GM12878 (cell line): ENCODE results near the gene CEP78.

ENCODE experiments used
- CEBPB ChIP-seq, 2 experiments: fragments of 150-350 bp in 1 of 2; IDR thresholded peaks; 2 replicates each; pipeline ENCODE4 v1.6.1; 2012 to 2014; ENCODE audit warnings: low read depth in 2 of 2, low read length in 2 of 2, borderline replicate concordance in 1 of 2, inconsistent platforms in 1 of 2
- EGR1 ChIP-seq, 2 experiments: IDR thresholded peaks; 1 replicate in 1 of 2; 2 replicates in 1 of 2; pipeline ENCODE4 v1.6.1; 2011 to 2012; ENCODE audit warnings: low read depth in 2 of 2, low read length in 2 of 2, borderline replicate concordance in 1 of 2, mild to moderate bottlenecking in 1 of 2, moderate library complexity in 1 of 2
- EZH2 ChIP-seq: IDR thresholded peaks from 2 replicates; pipeline ENCODE4 v1.6.1; 2012; ENCODE audit warnings: low read depth, mild to moderate bottlenecking, control low read depth, inconsistent platforms, low read length, borderline replicate concordance; ENCODE audit not compliant: control insufficient read depth
- MYC ChIP-seq: IDR thresholded peaks from 2 replicates; pipeline ENCODE4 v1.6.1; 2011; ENCODE audit warnings: mild to moderate bottlenecking, low read length, moderate library complexity, inconsistent platforms; ENCODE audit not compliant: insufficient read depth, insufficient replicate concordance, insufficient read length, severe bottlenecking
- POLR2A ChIP-seq: IDR thresholded peaks from 2 replicates; pipeline ENCODE4 v1.6.1; 2011; ENCODE audit warnings: low read depth, mild to moderate bottlenecking, low read length
- TCF3 ChIP-seq: IDR thresholded peaks from 2 replicates; pipeline ENCODE4 v1.6.1; 2012; ENCODE audit warnings: low read depth, mild to moderate bottlenecking, low read length, borderline replicate concordance; ENCODE audit not compliant: insufficient read depth
- ZNF384 ChIP-seq: IDR thresholded peaks from 2 replicates; pipeline ENCODE4 v1.6.1; 2012; ENCODE audit warnings: low read depth, mild to moderate bottlenecking, low read length, improper control_type of control experiment, borderline replicate concordance
- TF ChIP-seq, protein P1 (sequence below): IDR thresholded peaks from 2 replicates; pipeline ENCODE4 v1.6.1; 2011; ENCODE audit warnings: low read depth, low read length, improper control_type of control experiment, borderline replicate concordance
- TF ChIP-seq, protein P2 (sequence below), 3 experiments: IDR thresholded peaks in 2 of 3; conservative IDR thresholded peaks in 1 of 3; 2 replicates each; pipeline ENCODE4 v1.5.1; 2011; ENCODE audit warnings: low read depth in 3 of 3, low read length in 3 of 3, mild to moderate bottlenecking in 3 of 3, control low read depth in 2 of 3, moderate library complexity in 2 of 3, inconsistent platforms in 1 of 3, mixed read lengths in 1 of 3; ENCODE audit not compliant: control insufficient read depth in 2 of 3, insufficient read depth in 1 of 3; ENCODE audit errors: extremely low read depth in 1 of 3
- TF ChIP-seq, protein P3 (sequence below): IDR thresholded peaks from 2 replicates; pipeline ENCODE4 v1.6.1; 2012; ENCODE audit warnings: low read depth, low read length, improper control_type of control experiment

DNA sequence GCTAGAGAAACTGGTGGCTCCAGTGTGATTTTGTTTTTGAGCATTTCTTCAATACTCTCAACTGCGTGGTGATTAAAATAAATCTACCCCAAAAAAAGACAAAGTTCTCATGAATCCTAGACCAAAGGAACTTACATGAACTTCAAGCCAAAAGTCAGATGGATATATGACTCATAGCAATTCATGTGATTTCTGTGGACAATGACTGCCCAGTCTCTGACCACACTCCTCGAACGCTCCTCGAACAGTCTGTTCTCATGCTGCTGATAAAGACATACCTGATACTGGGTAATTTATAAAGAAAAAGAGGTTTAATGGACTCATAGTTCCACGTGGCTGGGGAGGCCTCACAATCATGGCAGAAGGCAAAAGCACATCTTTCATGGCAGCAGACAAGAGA, 46.4 kb upstream of the CEP78 start:
- TF ChIP-seq EGR1 (IDR thresholded peaks at IDR 0.05; ENCODE audit: borderline replicate concordance in 1 of 2, low read depth in 2 of 2, low read length in 2 of 2) (no peak), POLR2A (no peak), MYC (no peak), CEBPB (IDR thresholded peaks at IDR 0.05; ENCODE audit: borderline replicate concordance in 1 of 2, low read depth in 2 of 2, low read length in 2 of 2) (no peak), TCF3 (no peak), ZNF384 (no peak), EZH2 (no peak)
- TF ChIP-seq, protein P1, sequence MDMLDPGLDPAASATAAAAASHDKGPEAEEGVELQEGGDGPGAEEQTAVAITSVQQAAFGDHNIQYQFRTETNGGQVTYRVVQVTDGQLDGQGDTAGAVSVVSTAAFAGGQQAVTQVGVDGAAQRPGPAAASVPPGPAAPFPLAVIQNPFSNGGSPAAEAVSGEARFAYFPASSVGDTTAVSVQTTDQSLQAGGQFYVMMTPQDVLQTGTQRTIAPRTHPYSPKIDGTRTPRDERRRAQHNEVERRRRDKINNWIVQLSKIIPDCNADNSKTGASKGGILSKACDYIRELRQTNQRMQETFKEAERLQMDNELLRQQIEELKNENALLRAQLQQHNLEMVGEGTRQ: no peak
- TF ChIP-seq, protein P2, sequence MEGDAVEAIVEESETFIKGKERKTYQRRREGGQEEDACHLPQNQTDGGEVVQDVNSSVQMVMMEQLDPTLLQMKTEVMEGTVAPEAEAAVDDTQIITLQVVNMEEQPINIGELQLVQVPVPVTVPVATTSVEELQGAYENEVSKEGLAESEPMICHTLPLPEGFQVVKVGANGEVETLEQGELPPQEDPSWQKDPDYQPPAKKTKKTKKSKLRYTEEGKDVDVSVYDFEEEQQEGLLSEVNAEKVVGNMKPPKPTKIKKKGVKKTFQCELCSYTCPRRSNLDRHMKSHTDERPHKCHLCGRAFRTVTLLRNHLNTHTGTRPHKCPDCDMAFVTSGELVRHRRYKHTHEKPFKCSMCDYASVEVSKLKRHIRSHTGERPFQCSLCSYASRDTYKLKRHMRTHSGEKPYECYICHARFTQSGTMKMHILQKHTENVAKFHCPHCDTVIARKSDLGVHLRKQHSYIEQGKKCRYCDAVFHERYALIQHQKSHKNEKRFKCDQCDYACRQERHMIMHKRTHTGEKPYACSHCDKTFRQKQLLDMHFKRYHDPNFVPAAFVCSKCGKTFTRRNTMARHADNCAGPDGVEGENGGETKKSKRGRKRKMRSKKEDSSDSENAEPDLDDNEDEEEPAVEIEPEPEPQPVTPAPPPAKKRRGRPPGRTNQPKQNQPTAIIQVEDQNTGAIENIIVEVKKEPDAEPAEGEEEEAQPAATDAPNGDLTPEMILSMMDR (IDR thresholded peaks at IDR 0.05 in 2 of 3, conservative IDR thresholded peaks at IDR 0.05 in 1 of 3; ENCODE audit: control insufficient read depth in 2 of 3, extremely low read depth in 1 of 3, insufficient read depth in 1 of 3, low read depth in 3 of 3, low read length in 3 of 3): no peak
- TF ChIP-seq, protein P3, sequence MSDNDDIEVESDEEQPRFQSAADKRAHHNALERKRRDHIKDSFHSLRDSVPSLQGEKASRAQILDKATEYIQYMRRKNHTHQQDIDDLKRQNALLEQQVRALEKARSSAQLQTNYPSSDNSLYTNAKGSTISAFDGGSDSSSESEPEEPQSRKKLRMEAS: no peak
